ENCODE results near the gene TEAD2. TPM values are rescaled to one million over a fixed set of nuclear protein-coding genes. Genes with fewer than 3 reads are reported as not detected.

Gene TEAD2
- total RNA-seq, 1 donor from 2014 or later = 168 TPM

DNA sequence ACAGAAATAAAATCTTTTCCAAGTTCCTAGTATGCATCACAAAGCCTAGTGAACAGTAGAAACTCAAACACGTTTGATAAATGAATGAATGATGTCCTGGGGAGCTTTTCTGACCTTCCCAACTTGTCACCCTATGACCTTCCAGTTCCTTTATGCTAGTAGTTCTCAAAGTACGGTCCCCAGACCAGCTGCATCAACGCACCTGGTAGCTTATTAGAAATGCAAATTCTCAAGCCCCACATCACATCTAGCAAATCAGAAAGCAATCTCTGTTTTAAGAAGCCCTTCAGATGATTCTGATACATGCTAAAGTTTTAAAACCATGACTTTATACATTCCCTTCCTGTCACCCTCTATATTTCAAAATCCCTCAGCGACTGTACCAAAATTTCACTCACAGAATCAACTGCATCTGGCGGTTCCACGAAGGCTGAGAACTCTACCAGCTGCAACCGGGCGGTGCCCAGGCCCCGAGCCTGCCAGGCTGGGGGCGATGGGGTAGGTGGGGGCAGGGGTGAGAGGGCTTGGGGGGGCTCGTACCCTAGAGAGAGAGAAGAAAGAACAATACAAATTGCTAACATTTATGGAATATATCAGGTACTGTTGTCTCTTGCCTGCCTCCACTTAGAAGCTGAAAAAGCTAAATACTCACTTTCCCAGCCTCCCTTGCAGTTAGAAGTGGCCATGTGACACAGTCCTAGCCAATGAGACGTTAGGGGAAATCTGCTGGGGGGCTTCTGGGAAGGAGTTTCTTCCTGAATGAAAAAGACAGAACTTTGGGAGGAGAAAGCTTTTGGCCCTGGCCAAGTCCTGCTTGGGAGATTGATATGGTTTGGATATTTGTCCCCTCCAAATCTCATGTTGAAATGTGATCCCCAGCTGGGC, 13.7 kb downstream of the TEAD2 start:
- no peaks in the 10 kb centered on the region for H3K27me3 Mint-ChIP-seq (ENCODE audit: low read depth)
- DNase-seq (ENCODE audit: low spot score in 2 of 2, unreplicated experiment in 2 of 2) = no peak
- H3K27ac Mint-ChIP-seq = no peak overlapping the region
- peaks cover 63% of the 10 kb centered on the region for H3K36me3 Mint-ChIP-seq
- TF ChIP-seq, protein P1, sequence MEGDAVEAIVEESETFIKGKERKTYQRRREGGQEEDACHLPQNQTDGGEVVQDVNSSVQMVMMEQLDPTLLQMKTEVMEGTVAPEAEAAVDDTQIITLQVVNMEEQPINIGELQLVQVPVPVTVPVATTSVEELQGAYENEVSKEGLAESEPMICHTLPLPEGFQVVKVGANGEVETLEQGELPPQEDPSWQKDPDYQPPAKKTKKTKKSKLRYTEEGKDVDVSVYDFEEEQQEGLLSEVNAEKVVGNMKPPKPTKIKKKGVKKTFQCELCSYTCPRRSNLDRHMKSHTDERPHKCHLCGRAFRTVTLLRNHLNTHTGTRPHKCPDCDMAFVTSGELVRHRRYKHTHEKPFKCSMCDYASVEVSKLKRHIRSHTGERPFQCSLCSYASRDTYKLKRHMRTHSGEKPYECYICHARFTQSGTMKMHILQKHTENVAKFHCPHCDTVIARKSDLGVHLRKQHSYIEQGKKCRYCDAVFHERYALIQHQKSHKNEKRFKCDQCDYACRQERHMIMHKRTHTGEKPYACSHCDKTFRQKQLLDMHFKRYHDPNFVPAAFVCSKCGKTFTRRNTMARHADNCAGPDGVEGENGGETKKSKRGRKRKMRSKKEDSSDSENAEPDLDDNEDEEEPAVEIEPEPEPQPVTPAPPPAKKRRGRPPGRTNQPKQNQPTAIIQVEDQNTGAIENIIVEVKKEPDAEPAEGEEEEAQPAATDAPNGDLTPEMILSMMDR (IDR thresholded peaks at IDR 0.05; ENCODE audit: unreplicated experiment) = no peak
- no peak overlapping the region for H3K4me3 Mint-ChIP-seq
- H3K9me3 Mint-ChIP-seq = no peaks in the 10 kb centered on the region
- H3K4me1 Mint-ChIP-seq = peaks cover 2% of the 10 kb centered on the region

DNA sequence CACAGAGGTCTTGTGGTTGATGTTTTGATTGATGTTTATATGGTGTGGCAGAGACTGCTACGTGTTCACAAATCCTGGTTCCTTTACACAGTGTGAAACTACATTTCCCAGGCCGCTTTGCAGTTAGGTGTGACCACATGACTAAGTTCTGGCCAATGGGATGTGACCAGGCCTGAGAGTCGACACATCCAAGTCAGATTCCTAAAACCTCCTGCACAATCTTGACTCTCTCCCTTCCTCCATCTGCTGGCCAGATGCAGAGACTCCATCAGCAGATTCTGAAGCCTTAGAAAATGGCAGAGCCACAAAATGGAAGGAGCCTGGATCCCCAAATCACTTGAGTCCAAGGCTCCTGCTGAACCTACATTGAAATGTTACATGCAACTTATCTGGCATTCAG, 14.4 kb downstream of the TEAD2 start:
- TF ChIP-seq, protein P1 (IDR thresholded peaks at IDR 0.05; ENCODE audit: unreplicated experiment) = no peak
- no peaks in the 10 kb centered on the region for H3K27me3 Mint-ChIP-seq (ENCODE audit: low read depth)
- peaks cover 2% of the 10 kb centered on the region for H3K4me1 Mint-ChIP-seq
- H3K36me3 Mint-ChIP-seq = peaks cover 62% of the 10 kb centered on the region
- DNase-seq (ENCODE audit: low spot score in 2 of 2, unreplicated experiment in 2 of 2) = no peak
- no peaks in the 10 kb centered on the region for H3K9me3 Mint-ChIP-seq
- no peak overlapping the region for H3K4me3 Mint-ChIP-seq
- H3K27ac Mint-ChIP-seq = no peak overlapping the region

DNA sequence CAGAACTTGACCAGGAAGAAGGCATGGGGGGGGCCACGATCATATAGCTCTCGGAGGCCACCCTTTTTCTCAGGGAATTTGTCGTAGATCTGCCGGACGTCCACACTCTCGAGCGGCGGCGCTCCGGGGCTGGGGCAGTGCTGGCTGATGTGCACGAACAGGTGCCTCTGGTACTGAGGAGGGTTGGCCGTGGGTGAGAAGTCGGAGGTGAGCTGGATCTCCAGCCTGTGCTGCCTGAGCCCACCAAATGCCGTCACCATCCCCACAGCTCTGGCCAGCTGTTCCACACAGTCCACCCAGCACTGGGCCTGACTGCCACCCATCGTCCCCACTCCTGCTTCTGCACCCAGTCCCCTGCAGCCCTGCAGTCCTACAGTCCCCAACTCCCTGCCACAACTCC, 15.0 kb downstream of the TEAD2 start:
- H3K4me1 Mint-ChIP-seq = peaks cover 2% of the 10 kb centered on the region
- H3K27me3 Mint-ChIP-seq (ENCODE audit: low read depth) = no peaks in the 10 kb centered on the region
- H3K27ac Mint-ChIP-seq = no peak overlapping the region
- no peak for DNase-seq (ENCODE audit: low spot score in 2 of 2, unreplicated experiment in 2 of 2)
- peaks cover 67% of the 10 kb centered on the region for H3K36me3 Mint-ChIP-seq
- TF ChIP-seq, protein P1 (IDR thresholded peaks at IDR 0.05; ENCODE audit: unreplicated experiment) = no peak
- H3K4me3 Mint-ChIP-seq = no peak overlapping the region
- no peaks in the 10 kb centered on the region for H3K9me3 Mint-ChIP-seq

DNA sequence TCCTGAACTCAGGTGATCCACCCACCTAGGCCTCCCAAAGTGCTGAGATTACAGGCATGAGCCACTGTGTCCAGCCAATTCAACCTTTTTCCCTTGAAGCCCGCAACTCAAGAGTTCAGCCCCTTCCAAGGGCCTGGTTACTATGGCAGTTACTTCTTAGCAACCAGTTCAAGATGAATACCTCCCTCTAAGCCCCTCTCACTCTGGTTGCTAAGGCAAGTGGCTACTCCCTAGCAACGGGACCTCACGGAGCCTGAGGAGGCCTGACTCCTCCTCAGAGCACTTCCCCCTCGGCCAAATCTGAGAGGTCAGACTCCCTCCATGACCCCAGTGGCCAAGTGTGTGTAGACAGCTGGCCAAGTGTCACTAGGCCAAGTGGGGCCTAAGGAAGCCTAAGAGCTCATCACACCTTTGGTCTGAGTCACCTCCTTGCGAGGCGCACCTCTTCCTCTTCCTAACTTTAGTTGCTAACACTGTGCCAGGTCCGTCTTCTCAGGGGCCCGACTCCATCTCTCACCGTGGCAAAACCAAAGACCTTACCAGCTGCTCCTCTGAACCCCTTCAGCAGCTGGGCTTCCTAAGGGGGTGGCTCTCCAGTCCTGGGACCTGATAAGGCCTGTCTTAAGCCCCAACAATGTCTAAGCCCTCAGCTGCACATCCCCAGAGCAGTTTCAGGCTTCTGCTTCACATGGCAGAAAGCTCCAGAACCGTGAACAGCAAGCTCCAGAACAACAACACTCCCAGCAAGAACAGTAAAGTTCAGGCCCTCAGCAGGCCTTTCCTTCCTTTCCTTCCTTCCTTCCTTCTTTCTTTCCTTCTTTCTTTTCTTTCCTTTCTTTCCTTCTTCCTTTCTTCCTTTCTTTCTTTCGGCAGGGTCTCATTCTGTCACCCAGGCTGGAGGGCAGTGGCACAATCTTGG, 17.5 kb downstream of the TEAD2 start:
- TF ChIP-seq, protein P1 (IDR thresholded peaks at IDR 0.05; ENCODE audit: unreplicated experiment) = no peak
- peaks cover 55% of the 10 kb centered on the region for H3K36me3 Mint-ChIP-seq
- no peak overlapping the region for H3K4me3 Mint-ChIP-seq
- H3K27me3 Mint-ChIP-seq (ENCODE audit: low read depth) = no peaks in the 10 kb centered on the region
- no peaks in the 10 kb centered on the region for H3K9me3 Mint-ChIP-seq
- H3K27ac Mint-ChIP-seq = no peak overlapping the region
- peaks cover 6% of the 10 kb centered on the region for H3K4me1 Mint-ChIP-seq
- no peak for DNase-seq (ENCODE audit: low spot score in 2 of 2, unreplicated experiment in 2 of 2)

DNA sequence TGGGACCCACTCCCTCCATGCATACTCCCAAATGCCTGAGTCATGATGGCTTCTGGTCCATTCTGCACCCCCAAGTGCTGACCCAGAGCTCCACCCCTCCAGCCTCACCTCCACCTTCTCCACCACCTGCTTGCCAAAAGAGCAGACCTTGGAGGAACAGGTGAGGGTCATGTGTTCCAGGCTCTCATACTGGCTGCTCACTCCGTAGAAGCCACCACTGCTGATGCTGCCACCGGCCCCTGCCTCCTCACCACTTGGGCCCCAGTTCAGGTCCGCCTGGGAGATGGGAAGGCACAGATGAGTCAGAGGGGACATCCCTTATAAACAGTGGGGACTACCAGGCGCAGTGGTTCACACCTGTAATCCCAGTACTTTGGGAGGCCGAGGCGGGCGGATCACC, 19.1 kb downstream of the TEAD2 start:
- Mint-ChIP-seq H3K9me3 (no peaks in the 10 kb centered on the region), H3K27me3 (ENCODE audit: low read depth) (peaks cover 7% of the 10 kb centered on the region), H3K4me3 (no peak overlapping the region), H3K36me3 (peaks cover 44% of the 10 kb centered on the region), H3K27ac (no peak overlapping the region), H3K4me1 (peaks cover 16% of the 10 kb centered on the region)
- TF ChIP-seq, protein P1 (IDR thresholded peaks at IDR 0.05; ENCODE audit: unreplicated experiment) = no peak
- DNase-seq (ENCODE audit: low spot score in 2 of 2, unreplicated experiment in 2 of 2) = no peak
